ENCODE measurements around the gene TDRD10. TPM values are rescaled to one million over a fixed set of nuclear protein-coding genes. Genes with fewer than 3 reads are reported as not detected.

The TDRD10 gene
- total RNA-seq (2014; rRNA removed; shearing (Covaris generic)) = 0.38 and 0.44 TPM in 2 replicates

DNA sequence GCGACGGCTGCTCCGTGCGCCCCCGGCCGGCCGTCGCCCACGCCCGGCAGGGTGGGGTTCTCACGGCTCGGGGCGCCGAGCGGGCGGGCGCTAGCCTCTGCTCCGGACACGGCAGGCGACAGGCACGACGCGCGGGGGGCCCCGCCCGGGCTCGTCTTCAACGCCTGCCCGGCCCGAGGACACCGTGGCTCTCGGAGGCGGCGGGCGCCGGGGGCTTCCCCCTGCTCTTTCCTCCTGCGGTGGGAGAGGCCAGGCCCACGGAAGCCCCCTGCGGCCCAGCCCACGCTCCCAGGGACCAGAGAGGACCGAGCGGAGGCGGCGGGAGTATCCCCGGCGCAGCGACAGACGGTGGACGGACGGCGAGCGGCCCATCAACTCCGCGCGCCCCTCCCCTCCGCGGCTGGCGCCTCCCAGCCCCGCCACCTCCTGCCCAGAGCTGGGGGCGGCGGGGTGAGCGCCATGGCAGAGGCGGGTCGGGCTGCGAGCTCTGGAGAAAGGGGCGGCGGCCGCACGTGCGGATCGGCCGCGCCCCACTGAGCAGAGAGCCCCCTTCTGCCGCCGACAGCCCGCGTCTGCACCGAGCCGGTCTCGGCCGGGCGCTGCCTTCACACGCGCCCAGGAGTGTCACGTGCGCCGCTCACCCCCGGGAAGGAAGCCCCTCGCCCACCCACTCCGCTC, at the start of gene TDRD10, which contains the start of gene SHE:
TSS of gene TDRD10 (plus strand) at position 154 of the 678 bp plus-strand sequence. CDS start 4,685 bp downstream, outside the sequence.
TSS of gene SHE (minus strand) at position 347 of the 678 bp plus-strand sequence. CDS start 386 bp downstream, outside the sequence.
- DNase-seq = peak; percentile 89
- Histone ChIP-seq H3K4me3 (ENCODE audit: insufficient read depth, low read depth, low read length) (peak within 1 kb of the TSS; percentile 37), H3K36me3 (replicated peaks; ENCODE audit: control insufficient read depth, insufficient read depth, low read length) (no peaks in the 10 kb centered on the region), H3K27me3 (ENCODE audit: control insufficient read depth, insufficient read depth, low read length) (peaks cover 62% of the 10 kb centered on the region)

- H3K4me3 ChIP-seq (ENCODE audit: insufficient read depth, low read depth, low read length) = no peak overlapping the region
Measured at GRCh38 chr1:154453161-154453560, 48.9 kb upstream of the TDRD10 start.

DNA sequence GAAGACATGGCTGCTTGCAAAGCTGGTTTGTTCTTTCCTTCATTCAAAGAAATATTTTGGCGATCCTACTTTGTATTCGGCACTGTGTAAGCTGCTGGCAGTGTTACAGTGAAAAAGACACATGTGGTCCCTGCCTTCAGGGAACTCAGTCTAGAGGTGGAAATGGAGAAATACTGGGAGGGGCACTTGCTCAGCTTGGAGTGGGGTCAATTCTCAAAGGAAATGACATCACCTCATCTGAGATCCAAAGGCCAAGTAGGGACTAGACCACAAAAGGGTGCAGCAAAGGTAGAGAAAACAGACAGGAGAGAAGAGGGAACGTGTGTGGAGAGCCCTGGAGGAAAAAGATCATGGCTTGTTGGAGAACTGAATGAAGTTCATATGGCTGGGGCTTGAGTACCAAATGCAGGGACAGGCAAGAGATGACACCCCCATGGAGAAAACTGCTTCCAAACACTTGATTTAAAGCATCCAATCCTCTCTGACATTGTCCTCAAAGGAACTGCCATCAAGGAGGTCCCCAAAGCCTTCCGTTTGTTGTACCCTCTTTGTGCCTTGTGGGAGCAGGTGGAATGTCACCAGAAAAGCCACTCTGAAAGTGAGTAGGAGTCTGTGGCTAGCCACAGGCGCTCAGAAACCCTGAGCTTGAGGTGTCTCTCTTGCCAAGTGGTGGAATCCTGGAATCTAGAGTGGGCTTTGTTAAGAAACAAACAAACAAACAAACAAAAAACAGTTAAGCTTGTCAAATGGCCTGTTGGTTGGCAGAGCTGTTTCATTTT, 48.3 kb upstream of the TDRD10 start:
- DNase-seq = no peak
- H3K27me3 ChIP-seq (ENCODE audit: control insufficient read depth, insufficient read depth, low read length) = no peaks in the 10 kb centered on the region

More at GRCh38 chr1:154453161-154453560, 48.9 kb upstream of the TDRD10 start:
- H3K36me3 ChIP-seq (replicated peaks; ENCODE audit: control insufficient read depth, insufficient read depth, low read length) = no peaks in the 10 kb centered on the region
- no peaks in the 10 kb centered on the region for H3K27me3 ChIP-seq (ENCODE audit: control insufficient read depth, insufficient read depth, low read length)
- DNase-seq = no peak

GRCh38 chr1:154454386-154455120, 47.5 kb upstream of the TDRD10 start:
- H3K4me3 ChIP-seq (ENCODE audit: insufficient read depth, low read depth, low read length) = no peak overlapping the region
- no peak for DNase-seq
- H3K36me3 ChIP-seq (replicated peaks; ENCODE audit: control insufficient read depth, insufficient read depth, low read length) = no peaks in the 10 kb centered on the region
- no peaks in the 10 kb centered on the region for H3K27me3 ChIP-seq (ENCODE audit: control insufficient read depth, insufficient read depth, low read length)

More for the DNA sequence above, 48.3 kb upstream of the TDRD10 start:
- Histone ChIP-seq H3K36me3 (replicated peaks; ENCODE audit: control insufficient read depth, insufficient read depth, low read length) (no peaks in the 10 kb centered on the region), H3K4me3 (ENCODE audit: insufficient read depth, low read depth, low read length) (no peak overlapping the region)

DNA sequence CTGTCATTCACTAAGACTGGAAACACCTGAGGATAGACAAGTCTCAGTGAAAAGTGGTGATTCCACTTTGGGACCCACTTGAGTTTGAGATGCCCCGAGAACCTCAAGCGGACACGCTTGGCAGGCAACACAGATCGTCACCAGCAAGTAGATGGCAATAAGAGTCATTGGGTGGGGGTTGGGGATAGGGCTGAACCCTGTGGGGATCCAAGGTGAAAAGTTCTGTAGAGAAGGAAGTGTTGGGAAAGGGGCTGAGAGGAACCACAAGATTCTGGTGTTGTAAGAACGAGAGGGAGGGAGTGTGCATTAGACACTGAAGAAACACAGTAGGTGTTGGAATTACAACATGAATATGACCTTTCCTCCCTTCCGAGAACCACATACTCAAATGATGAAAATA, 45.4 kb upstream of the TDRD10 start:
- Histone ChIP-seq H3K36me3 (replicated peaks; ENCODE audit: control insufficient read depth, insufficient read depth, low read length) (no peaks in the 10 kb centered on the region), H3K4me3 (ENCODE audit: insufficient read depth, low read depth, low read length) (no peak overlapping the region), H3K27me3 (ENCODE audit: control insufficient read depth, insufficient read depth, low read length) (no peaks in the 10 kb centered on the region)
- no peak for DNase-seq

GRCh38 chr1:154459080-154459479, 42.9 kb upstream of the TDRD10 start:
- no peaks in the 10 kb centered on the region for H3K36me3 ChIP-seq (replicated peaks; ENCODE audit: control insufficient read depth, insufficient read depth, low read length)

DNA sequence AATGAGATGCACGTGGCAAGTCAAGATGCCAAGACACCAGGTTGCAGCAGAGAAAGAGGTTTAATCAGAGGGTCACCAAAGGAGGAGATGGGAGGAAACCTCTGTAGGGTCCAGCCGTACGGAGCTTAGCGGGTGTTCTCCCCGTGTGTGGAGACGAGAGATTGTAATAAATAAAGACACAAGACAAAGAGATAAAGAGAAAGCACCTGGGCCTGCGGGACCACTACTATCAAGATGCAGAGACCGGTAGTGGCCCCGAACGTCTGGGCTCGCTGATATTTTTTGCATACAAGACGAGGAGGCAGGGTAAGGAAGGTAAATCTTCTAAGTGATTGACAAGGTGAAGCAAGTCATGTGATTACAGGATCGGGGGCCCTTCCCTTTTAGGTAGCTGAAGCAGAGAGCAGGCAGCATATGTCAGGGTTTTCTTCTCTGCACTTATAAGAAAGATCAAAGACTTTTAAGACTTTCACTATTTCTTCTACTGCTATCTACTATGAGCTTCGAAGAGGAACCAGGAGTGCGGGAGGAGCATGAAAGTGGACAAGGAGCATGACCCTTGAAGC, 41.2 kb upstream of the TDRD10 start:
- no peak for DNase-seq
- Histone ChIP-seq H3K27me3 (ENCODE audit: control insufficient read depth, insufficient read depth, low read length) (no peaks in the 10 kb centered on the region), H3K36me3 (replicated peaks; ENCODE audit: control insufficient read depth, insufficient read depth, low read length) (no peaks in the 10 kb centered on the region), H3K4me3 (ENCODE audit: insufficient read depth, low read depth, low read length) (no peak overlapping the region)

More at GRCh38 chr1:154459080-154459479, 42.9 kb upstream of the TDRD10 start:
- Histone ChIP-seq H3K4me3 (ENCODE audit: insufficient read depth, low read depth, low read length) (no peak overlapping the region), H3K27me3 (ENCODE audit: control insufficient read depth, insufficient read depth, low read length) (no peaks in the 10 kb centered on the region)
- no peak for DNase-seq

DNA sequence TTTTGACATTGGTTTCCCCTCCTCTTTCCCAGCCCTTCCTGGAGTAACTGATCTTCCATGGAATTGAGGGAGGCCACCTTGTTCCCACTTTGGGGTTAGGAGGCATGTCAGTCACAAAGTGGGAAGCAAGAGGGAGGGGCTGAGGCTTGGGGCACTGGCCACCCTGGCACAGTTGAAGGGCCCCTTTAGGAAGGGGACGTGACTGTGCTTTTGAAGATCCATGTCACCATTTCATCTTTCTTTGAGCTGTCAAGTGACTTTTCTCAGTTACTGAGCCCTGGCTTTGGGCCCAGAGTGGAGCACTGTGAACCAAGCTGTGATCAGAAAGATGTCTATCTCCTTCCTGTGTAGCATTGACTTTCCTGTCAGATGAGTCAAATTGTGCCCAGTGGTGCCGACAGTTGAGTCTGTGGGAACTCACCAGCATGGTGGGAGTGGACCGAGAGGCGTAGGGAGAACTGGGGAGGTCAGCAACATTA, 38.5 kb upstream of the TDRD10 start:
- no peak for DNase-seq
- Histone ChIP-seq H3K36me3 (replicated peaks; ENCODE audit: control insufficient read depth, insufficient read depth, low read length) (no peaks in the 10 kb centered on the region), H3K4me3 (ENCODE audit: insufficient read depth, low read depth, low read length) (no peak overlapping the region), H3K27me3 (ENCODE audit: control insufficient read depth, insufficient read depth, low read length) (no peaks in the 10 kb centered on the region)

- no peak overlapping the region for H3K4me3 ChIP-seq (ENCODE audit: insufficient read depth, low read depth, low read length)
- DNase-seq = no peak
- H3K27me3 ChIP-seq (ENCODE audit: control insufficient read depth, insufficient read depth, low read length) = no peaks in the 10 kb centered on the region
- no peaks in the 10 kb centered on the region for H3K36me3 ChIP-seq (replicated peaks; ENCODE audit: control insufficient read depth, insufficient read depth, low read length)
Measured at GRCh38 chr1:154465621-154466195, 36.3 kb upstream of the TDRD10 start.

DNA sequence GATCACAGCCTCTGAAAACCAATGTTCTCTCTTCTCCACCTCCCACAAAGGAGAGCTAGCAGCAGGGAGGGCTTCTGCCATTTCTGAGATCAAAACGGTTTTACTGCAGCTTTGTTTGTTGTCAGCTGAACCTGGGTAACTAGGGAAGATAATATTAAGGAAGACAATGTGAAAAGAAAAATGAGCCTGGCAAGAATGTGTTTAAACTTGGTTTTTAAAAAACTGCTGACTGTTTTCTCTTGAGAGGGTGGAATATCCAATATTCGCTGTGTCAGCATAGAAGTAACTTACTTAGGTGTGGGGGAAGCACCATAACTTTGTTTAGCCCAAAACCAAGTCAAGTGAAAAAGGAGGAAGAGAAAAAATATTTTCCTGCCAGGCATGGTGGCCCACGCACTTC, 35.8 kb upstream of the TDRD10 start:
- H3K36me3 ChIP-seq (replicated peaks; ENCODE audit: control insufficient read depth, insufficient read depth, low read length) = no peaks in the 10 kb centered on the region
- H3K4me3 ChIP-seq (ENCODE audit: insufficient read depth, low read depth, low read length) = no peak overlapping the region
- no peak for DNase-seq
- no peaks in the 10 kb centered on the region for H3K27me3 ChIP-seq (ENCODE audit: control insufficient read depth, insufficient read depth, low read length)

GRCh38 chr1:154466921-154467417, 35.0 kb upstream of the TDRD10 start:
- no peaks in the 10 kb centered on the region for H3K36me3 ChIP-seq (replicated peaks; ENCODE audit: control insufficient read depth, insufficient read depth, low read length)
- H3K27me3 ChIP-seq (ENCODE audit: control insufficient read depth, insufficient read depth, low read length) = no peaks in the 10 kb centered on the region
- H3K4me3 ChIP-seq (ENCODE audit: insufficient read depth, low read depth, low read length) = no peak overlapping the region
- DNase-seq = peak; percentile 70

DNA sequence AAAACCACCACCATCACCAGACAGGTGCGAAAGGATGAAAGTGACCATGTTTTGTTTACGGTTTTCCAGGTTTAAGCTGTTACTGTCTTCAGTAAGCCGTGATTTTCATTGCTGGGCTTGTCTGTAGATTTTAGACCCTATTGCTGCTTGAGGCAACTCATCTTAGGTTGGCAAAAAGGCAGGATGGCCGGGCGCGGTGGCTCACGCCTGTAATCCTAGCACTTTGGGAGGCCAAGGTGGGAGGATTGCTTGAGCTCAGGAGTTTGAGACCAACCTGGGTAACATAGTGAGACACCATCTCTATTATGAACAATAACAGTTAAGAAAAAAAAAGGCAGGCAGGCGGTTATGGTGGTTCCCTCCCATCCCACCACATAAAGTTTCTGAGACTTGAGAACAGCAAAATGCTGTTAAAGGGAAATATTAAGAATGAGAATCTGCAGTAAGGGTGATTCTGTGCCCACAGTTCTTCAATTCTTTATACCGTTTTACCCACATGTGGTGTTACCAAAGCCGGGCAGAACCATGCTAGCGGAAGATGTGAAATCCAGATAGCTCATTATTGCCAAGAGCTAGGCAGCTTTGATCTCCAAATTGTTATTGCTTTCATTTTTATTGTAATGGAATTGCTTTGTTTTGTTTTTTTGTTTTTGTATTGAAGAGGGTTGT, 34.5 kb upstream of the TDRD10 start:
- no peak for DNase-seq
- Histone ChIP-seq H3K4me3 (ENCODE audit: insufficient read depth, low read depth, low read length) (no peak overlapping the region), H3K27me3 (ENCODE audit: control insufficient read depth, insufficient read depth, low read length) (no peaks in the 10 kb centered on the region), H3K36me3 (replicated peaks; ENCODE audit: control insufficient read depth, insufficient read depth, low read length) (no peaks in the 10 kb centered on the region)

DNA sequence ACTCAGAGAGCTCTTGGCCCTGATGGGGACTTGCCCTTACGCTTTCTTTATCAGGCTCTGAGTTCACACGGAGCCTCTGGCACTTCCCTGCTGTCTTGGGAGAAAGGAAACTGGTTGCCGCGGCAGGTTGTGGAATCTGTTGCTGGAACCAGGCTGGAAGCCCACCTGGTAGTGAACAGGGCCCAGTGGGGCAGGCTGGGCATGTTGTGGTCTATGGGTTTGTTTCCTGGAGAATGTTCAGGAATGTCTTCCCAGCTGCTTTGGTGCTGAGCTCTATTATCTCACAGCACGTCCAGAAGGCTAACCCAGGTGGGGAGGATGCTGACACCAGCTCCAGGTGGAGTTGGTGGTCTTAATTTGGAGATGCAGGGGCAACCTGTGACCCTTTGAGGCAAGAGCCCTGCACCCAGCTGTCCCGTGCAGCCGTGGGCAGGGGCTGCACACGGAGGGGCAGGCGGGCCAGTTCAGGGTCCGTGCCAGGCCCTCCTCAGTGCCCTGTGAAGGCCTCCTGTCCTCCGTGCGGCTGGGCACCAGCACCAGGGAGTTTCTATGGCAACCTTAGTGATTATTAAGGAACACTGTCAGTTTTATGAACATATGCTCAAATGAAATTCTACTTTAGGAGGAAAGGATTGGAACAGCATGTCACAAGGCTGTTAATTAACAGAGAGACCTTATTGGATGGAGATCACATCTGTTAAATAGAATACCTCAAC, 33.3 kb upstream of the TDRD10 start:
- Histone ChIP-seq H3K36me3 (replicated peaks; ENCODE audit: control insufficient read depth, insufficient read depth, low read length) (no peaks in the 10 kb centered on the region), H3K4me3 (ENCODE audit: insufficient read depth, low read depth, low read length) (no peak overlapping the region), H3K27me3 (ENCODE audit: control insufficient read depth, insufficient read depth, low read length) (no peaks in the 10 kb centered on the region)
- DNase-seq = no peak

Data from H7 (cell line).